Gastroesophageal sphincter (tissue), 3 donors: ENCODE data around the gene LAMA2.

Experiments used
- EP300 ChIP-seq: sonication (generic); formaldehyde crosslinking; IDR thresholded peaks from one replicate; pipeline ENCODE4 v1.6.1; 2017; ENCODE audit warnings: antibody characterized with exemption, mild to moderate bottlenecking
- POLR2A ChIP-seq, 2 donors: fragments of 450-650 bp; IDR thresholded peaks; one replicate each; pipeline ENCODE4 v1.6.1; 2017; ENCODE audit warnings: antibody characterized with exemption in 2 of 2, mild to moderate bottlenecking in 2 of 2, moderate library complexity in 1 of 2
- TF ChIP-seq, protein P1 (sequence below), 4 experiments: fragments of 200-600 bp in 2 of 4; fragments of 450-650 bp in 2 of 4; sonication (generic) in 1 of 4; IDR thresholded peaks; one replicate each; pipeline ENCODE4 v1.5.1; 2017 to 2019; ENCODE audit warnings: antibody characterized with exemption in 4 of 4, mild to moderate bottlenecking in 2 of 4, moderate library complexity in 2 of 4

DNA sequence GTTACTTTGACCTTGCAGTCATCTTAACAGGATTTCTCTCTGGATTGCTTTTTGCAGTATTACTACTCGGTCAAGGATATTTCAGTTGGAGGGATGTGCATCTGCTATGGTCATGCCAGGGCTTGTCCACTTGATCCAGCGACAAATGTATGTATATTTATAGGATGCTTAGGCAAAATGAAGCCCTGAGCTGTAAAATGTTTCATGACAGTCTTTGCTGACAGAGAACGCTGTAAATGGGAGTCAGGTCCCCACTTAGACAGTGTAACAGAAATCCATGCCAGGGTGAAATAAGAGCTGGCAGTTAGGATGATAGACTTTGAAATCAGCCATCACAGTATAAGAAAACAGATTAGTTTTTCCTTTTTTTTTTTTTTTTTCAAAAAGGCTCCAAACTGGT, 264.0 kb downstream of the LAMA2 start:
- TF ChIP-seq, protein P1, sequence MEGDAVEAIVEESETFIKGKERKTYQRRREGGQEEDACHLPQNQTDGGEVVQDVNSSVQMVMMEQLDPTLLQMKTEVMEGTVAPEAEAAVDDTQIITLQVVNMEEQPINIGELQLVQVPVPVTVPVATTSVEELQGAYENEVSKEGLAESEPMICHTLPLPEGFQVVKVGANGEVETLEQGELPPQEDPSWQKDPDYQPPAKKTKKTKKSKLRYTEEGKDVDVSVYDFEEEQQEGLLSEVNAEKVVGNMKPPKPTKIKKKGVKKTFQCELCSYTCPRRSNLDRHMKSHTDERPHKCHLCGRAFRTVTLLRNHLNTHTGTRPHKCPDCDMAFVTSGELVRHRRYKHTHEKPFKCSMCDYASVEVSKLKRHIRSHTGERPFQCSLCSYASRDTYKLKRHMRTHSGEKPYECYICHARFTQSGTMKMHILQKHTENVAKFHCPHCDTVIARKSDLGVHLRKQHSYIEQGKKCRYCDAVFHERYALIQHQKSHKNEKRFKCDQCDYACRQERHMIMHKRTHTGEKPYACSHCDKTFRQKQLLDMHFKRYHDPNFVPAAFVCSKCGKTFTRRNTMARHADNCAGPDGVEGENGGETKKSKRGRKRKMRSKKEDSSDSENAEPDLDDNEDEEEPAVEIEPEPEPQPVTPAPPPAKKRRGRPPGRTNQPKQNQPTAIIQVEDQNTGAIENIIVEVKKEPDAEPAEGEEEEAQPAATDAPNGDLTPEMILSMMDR (IDR thresholded peaks at IDR 0.05), result no peak
- TF ChIP-seq POLR2A (IDR thresholded peaks at IDR 0.05) (no peak), EP300 (no peak)
